Hindlimb muscle (tissue), 1 donor: ENCODE results near the gene KLHL11. TPM values are rescaled to one million over a fixed set of nuclear protein-coding genes. Genes with fewer than 3 reads are reported as not detected.
"Not testable (repeated sequence)": the region's sequence is repeated elsewhere in the genome, so short reads cannot be mapped to it uniquely, and the experiment has no call there.

Experiments
- DNase-seq: peaks from one replicate; pipeline ENCODE4 v3.0.0-alpha.2; 2013
- polyA plus RNA-seq: library from polyadenylated mRNA; unstranded; fragments of 120-200 nt; gene quantifications from one replicate; pipeline ENCODE4 v1.2.1, GENCODE V29; 2013; ENCODE audit not compliant: insufficient read length

The KLHL11 gene
- polyA plus RNA-seq, 1 donor = 6.6 TPM

DNA sequence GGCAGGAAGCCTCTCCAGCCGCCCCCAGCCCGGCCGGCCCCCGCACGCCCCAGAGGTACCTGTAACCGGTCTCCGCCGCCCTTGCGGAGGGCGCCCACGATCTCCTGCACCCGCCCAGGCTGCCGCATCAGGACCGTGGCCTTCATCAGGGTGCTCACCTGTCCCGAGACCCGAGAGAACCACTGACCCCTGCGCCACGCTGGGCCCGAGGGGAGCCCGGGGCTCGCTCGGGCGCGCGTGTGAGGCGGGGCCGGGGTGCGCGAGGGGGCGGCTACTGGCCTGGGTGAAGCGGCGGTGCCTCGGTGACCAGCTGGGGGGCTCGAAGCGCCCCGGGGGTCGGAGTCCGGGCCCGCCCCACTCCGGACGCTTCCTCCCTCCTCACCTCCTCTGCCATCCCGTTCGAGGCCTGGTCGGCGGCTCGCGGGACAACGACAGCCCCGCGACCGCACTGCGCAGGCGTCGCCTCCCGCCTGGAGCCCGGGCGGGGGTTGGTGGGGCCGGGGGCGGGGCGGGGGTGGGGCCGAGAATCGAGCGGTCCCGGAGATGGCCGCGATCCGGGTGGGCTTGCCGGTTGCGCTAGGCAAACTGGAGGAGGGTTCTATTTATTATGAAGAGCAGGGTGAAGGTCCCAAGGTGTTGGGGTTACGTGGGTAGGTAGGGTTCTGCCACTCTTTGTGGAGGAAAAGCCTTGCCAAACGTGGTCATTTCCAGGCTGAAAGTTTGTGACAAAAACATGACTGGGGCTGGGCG, 29.2 kb downstream of the KLHL11 start, which contains the start of gene NT5C3B:
NT5C3B (minus strand) TSS at position 433 of the 750 bp plus-strand sequence; CDS start at position 394, 39 bp downstream.
- peak; percentile 50 for DNase-seq

DNA sequence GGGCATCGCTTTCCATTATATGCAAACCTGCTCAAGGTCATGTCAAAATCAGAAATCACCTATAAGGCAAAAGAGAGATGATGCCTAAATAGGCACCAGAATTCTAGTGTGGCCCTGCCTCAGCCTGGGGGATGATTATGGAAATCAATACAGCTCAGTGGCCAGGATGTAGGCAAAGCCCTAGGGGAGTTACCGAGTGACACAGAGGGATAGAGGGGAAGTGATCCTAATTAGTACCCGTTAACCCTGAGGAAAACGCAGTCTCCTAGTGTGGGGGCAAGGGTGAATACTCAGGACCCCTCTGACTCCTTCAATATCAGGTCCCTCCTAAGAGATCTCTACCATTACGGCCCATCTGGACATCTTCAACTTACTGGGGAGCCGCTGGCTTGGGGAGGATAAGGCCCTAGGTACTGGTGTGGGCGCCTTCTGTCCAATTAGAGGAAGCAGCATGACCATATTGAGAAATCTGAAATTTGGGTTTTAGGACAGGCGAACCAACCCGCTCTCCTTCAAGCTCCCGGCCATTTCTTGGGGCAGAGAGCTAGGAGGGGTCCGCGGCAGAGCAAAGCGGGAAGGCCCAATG, 29.9 kb downstream of the KLHL11 start:
- no peak for DNase-seq

DNA sequence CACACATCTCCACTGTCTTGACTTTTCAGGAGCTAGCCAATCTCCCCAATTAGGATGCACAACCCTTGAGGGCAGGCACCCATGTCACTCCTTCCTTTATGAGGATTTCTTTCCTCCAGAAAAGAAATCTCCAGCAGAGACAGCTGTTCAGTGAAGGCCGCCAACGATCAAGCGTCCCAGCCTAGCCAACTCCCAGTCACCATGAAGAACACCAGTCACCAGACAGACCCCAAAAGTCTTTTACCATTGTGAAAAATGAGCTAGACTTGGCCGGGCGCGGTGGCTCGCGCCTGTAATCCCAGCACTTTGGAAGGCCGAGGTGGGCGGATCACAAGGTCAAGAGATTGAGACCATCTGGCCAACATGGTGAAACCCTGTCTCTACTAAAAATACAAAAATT, 35.3 kb downstream of the KLHL11 start:
- DNase-seq = not testable (repeated sequence)

DNA sequence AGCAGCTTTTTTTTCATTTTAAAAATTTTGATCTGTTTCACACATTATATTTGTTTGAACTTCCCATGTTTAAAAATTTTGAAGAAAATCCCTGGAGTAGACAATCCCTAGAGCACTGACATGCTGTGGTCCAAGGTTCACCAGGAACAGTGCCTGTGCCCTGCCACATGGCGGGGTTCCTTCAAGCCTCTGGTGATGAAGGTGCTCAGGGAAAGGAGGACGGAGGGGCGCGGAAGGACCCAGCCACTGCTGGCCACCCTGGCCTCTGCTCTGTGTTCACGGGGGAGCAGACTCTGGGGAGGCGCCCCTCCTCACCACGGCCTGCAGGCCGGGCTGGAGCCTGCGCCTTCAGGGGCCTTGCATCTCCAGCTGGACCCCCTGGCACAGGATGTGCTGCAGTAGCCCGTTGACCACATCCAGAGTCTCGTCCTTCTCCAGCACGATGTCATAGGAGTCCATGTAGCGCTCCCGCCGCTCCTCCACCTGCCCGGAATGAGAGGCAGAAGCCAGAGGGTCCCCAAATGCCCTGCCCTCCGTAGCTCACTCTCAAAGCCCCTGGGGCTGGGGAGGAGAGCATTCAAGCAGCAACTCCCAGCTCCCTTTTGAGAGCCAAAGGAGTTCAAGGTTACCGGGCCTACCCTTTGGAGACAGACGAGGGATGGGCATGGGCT, 39.9 kb downstream of the KLHL11 start:
- no peak for DNase-seq

DNA sequence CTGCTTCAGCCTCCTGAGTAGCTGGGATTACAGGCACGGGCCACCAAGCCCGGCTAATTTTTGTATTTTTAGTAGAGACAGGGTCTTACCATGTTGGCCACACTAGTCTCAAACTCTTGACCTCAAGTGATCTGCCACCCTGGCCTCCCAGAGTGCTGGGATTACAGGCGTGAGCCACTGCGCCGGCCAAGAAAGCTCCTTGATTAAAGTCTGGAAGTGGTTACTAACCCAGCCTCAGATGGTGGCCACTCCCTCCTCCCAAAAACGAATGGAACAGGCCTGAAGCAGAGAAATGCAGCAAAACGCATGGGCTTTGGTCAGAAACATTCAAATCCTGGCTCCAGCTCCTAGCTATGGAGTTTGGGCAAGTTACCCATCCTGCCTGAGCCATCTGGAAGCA, 41.1 kb downstream of the KLHL11 start:
- DNase-seq = no peak

DNA sequence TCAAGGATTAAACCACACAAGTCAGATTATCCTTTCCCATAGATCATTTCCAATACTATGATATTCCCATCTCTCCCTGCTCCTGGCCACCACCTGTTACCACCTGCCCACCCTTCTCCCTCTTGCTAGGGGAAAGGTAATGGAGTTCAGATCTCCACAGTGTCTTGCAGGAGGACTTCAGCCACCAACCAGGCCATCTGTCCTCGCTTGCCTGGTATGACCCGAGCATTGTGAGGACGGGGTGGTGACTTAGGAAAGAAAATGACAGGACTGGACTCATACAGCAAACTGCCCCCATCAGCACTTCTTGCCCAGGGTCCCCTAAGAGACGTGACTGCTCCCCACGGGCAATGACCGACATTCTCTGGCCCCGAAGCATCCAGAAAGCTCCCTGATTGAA, 41.6 kb downstream of the KLHL11 start:
- DNase-seq = no peak

DNA sequence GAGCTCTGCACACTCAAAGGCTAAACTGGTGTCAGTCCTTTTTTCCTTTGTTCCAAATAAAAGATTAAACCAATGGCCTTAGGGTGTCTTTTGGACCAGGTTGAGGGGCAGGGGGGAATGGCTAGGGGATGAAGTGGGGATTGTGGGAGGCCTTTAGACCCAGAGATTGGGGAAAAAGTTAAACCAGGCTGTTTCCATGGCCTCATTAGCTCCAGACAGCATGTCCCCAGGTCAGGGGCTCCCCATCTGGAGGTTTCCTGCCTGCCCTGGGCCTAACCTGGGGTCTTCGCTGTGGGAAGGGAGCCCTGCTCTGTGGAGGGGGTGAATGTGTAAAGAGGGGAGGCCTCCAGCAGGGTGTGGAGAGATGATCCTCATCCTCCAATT, 42.1 kb downstream of the KLHL11 start:
- no peak for DNase-seq

DNA sequence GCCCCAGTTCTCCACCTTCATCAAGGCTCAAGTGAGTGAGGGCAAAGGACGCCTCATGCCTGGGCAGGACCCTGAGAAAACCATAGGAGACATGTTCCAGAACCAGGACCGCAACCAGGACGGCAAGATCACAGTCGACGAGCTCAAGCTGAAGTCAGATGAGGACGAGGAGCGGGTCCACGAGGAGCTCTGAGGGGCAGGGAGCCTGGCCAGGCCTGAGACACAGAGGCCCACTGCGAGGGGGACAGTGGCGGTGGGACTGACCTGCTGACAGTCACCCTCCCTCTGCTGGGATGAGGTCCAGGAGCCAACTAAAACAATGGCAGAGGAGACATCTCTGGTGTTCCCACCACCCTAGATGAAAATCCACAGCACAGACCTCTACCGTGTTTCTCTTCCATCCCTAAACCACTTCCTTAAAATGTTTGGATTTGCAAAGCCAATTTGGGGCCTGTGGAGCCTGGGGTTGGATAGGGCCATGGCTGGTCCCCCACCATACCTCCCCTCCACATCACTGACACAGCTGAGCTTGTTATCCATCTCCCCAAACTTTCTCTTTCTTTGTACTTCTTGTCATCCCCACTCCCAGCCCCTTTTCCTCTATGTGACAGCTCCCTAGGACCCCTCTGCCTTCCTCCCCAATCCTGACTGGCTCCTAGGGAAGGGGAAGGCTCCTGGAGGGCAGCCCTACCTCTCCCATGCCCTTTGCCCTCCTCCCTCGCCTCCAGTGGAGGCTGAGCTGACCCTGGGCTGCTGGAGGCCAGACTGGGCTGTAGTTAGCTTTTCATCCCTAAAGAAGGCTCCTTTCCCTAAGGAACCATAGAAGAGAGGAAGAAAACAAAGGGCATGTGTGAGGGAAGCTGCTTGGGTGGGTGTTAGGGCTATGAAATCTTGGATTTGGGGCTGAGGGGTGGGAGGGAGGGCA, 42.7 kb downstream of the KLHL11 start:
- no peak for DNase-seq

DNA sequence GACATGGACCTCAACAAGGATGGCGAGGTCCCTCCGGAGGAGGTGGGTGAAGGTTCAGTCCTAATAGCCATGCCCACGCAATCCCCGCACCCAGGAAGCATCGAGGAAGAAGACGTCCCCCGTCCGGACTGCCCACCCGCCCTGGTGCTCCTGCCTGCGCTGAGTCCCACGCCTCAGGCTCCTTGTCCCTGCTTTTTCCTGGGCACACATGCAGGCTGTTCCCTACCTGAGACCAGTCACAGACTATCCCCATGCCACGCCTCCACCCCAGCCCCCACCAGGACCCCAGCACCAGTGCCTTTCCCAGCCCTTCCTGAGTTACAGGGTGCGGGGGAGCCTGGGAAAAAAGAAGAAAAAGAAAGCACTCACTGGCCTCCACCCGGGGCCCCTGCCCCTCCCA, 43.4 kb downstream of the KLHL11 start:
- no peak for DNase-seq

DNA sequence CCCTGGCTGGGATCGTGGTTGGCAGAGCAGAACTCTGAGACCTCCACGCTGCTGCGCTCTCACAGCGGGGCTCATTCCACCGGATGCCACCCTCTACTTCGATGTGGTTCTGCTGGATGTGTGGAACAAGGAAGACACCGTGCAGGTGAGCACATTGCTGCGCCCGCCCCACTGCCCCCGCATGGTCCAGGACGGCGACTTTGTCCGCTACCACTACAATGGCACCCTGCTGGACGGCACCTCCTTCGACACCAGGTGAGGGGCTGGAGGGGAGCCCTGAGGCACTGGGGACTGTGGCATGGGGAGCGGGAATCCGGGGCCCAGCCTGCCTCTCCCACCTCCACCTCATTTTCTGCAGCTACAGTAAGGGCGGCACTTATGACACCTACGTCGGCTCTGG, 47.2 kb downstream of the KLHL11 start:
- DNase-seq = no peak

DNA sequence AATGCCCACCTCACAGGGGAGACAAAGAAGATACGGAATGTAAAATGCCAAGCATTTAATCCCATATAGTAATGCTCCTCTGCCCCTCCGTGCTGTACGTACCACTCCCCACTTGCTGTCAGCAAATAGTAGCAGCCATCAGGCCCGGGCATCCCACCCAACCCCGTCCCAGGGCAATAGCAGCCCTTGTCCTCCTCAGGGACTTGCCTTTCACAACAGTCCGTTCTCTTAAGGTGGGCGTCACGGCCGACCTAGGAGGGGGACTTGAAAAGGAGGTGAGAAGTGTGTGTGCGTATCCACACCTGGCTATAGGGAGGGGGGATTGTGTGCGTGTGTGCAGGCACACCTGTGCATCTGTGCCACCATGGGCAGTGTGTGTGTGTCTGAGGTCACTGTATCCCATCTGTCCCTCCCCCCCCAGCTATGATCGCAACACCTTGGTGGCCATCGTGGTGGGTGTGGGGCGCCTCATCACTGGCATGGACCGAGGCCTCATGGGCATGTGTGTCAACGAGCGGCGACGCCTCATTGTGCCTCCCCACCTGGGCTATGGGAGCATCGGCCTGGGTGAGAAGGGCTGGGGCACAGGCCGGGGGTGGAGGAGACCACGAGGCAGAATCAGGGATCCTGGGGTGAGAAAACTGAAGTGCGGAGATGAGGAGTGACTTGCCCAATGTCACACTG, 48.4 kb downstream of the KLHL11 start:
- no peak for DNase-seq

DNA sequence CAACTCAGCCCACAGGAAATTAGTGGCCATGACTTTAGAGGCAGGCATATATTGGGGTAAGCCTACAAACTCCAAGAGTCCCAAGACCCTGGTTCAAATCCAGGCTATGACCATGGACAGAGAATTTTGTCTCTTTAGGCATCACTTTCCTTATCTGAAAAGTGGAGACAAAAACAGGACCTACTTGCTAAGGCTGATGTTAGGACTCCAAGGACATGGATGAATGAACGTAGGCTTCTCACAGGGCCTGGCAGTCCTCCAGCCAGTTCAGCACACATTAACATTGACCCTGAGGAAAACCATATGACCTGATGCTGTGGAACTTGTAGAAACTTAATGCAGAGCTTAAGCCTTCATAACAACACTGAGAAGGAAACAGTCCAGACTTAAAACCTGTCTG, 51.0 kb downstream of the KLHL11 start:
- DNase-seq = no peak

DNA sequence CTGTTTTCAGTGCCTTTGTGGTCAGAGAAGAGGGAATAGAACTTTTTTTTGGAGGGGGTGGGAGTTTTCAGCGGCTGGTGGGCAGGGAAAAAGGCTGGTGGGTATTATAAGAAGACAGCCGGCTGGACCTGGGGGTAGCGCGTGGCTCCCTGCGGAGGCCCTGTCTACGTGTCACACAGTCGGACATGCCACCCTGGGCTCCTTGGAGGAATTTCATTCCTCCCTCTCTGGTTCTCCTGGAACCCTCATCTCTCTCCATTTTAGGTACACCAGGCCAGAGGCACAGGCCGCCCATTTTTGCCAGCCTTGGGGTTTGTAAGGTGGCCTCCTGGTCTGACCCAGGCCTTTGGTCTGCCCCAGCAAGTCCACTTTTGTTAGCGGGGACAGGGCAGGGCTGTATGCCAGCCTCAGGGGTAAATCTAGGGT, 51.5 kb downstream of the KLHL11 start:
- no peak for DNase-seq

DNA sequence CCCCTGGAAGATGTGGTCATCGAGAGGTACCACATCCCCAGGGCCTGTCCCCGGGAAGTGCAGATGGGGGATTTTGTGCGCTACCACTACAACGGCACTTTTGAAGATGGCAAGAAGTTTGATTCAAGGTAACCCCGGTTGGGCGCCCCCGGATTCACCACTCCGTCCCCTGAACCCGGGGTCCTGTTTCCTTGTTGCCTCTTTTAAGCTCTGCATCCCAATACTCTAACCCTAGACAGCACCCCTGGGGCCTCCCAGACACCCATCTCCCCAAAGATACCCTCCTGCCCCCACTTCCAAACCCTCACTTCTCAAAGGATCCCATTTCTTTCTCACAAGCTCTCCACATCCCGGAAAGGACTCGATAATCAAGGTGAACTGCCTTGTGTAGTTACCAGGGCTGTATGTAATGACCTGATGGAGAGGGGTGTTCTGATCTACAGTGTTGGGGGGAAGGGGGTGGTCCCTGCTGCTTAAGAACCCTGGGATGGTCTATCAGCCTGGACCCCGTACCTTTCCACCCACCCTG, 52.0 kb downstream of the KLHL11 start:
- no peak for DNase-seq

DNA sequence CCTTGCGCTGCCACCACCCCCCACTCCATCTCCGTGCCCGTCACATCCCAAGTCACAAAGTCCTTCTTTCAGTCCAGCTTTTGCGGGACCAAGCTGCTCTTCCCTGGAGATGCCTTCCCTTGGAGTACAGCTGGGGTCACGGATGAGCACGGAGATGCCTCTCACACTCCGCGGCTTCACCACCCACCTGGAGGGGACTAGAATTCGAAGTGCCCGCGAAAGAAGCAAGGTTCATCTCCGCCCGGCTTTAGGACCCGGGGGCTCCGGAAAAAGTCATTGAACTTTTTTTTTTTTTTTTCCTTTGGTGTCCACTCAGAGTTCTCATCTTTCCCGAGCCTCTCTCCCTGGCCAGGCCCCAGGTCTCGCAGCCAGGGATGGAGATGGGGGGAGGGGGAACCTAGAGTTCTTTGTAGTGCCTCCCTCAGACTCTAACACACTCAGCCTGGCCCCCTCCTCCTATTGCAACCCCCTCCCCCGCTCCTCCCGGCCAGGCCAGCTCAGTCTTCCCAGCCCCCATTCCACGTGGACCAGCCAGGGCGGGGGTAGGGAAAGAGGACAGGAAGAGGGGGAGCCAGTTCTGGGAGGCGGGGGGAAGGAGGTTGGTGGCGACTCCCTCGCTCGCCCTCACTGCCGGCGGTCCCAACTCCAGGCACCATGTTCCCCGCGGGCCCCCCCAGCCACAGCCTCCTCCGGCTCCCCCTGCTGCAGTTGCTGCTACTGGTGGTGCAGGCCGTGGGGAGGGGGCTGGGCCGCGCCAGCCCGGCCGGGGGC, 52.7 kb downstream of the KLHL11 start, which contains the start of gene FKBP10:
FKBP10 (plus strand) TSS at position 624 of the 771 bp plus-strand sequence; CDS start at position 655, 31 bp downstream.
- peak; percentile 93 for DNase-seq

DNA sequence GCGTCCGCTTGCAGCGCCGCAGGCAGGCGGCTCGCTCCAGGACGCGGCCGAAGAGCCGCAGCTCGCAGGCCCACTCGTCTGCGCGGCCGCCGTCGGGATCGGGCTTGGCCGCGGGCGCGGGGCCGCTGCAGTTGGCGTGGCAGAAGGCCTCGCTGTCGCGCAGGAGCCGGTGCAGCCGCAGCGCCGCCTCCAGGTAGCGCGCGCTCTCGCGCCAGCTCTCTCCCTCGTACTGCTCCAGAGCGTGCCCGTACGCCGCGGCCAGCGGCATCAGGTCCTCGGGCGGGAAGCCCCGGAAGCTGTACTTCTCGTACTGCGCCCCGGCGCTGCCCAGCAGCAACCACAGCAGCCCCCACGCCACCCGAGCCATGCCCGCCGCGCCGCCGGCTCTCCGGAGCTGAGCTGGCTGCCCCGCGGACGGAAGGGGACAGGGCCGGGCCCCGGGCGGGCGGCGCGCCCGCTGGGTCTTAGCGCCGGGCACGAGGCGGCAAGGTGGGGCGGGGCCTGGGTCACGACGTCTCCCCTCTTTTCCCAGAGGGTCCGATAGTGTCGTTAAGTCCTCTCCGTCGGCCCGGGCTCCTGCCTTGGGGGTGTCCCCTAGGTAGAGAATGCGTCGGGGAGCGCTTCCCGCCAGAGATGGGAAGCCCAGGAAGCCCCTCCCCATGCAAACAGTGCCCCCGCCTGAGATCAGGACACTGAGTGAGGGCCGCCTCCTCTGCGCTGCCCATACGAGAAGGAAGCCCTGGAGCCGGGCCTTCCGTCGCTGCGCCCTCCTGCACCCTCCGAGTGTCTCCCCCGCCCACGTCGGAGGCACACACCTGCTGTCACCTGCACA, 53.5 kb downstream of the KLHL11 start, which contains the start of gene P3H4:
P3H4 (minus strand) TSS at position 401 of the 832 bp plus-strand sequence; CDS start at position 367, 34 bp downstream.
- peak; percentile 93 for DNase-seq

DNA sequence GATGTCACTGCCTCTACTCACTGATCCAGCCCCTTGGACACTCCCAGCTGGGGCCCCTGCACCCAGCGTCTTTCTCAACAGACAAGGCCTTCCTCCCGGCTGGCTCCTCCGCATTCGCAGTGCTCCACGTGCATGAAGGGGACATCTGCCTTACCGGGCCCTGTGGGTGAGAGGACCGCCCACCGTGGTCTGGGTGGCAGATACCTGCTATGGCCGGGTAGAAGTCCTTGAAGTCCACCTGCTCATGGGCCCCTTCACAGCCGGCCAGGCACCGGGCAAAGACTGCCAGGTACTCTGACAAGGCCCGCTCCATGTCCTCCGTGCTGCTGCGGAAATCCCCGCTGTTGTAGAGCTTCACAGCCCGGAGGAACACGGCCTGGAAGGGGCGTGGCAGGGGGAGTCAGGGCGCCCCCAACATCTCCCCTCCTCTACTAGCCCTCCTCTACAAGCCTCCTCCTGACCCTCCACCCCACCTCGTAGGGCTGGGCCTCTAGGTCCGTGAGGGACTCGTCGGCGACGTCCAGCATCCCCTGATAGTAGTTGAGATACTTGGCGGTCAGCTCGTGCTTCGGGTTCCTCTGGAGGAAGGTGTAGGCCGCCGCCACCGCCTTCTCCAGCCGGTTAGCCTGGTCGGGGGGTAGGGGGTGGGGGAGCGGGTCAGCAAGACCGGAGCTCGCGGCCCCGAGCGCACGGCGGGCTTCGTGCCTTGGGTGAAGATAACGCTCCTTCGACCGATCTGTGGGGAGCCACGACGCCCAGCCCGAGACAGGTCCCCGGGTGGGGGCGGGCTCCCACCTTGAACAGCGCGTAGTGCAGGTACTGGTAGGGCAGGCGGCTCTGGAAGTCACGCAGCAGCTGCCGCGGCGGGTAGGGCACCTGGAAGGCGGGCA, 54.3 kb downstream of the KLHL11 start:
- DNase-seq = no peak

DNA sequence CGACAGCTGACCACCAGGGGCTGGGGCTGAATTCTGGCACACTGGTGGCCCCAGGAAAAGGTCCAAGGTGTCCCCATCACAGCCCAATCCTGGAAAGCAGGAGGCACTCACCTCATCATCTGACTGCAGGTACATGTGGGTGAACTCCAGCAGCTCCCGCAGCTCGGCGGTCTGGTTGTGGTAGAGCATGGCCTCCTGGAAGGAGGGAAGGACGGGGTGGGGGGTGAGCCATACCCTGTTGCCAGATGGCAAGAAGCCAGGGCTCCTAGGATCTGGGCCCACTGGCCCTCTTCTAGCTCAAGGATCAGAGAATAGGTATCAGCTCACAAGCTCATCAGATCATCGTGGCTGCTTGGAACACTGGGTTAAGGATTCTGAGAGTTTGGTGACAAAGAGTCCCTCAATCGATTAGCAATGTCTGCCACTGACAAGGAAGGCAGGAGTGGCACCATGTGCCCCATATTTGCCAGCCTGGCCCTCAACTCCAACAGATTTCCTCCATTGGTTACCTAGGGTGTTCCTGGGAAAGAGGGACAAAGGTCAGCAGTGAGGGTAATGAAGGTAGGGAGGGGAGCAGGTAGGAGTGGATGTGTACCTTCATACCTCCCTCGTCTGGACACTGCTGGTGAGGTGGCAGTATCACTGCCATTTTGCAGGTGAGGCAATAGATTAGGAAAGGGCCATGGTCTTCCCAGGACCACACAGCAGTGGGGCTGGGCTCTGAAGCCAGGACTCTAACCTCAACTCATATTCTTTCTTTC, 58.4 kb downstream of the KLHL11 start:
- DNase-seq = no peak
